ENCODE measurements around the gene ANTKMT.
"Not testable (repeated sequence)": the region's sequence is repeated elsewhere in the genome, so short reads cannot be mapped to it uniquely, and the experiment has no call there.

GRCh38 chr16:691242-691641, 29.7 kb upstream of the ANTKMT start:
- not testable (repeated sequence) for TF ChIP-seq POLR2AphosphoS5, CTCF (IDR thresholded peaks at IDR 0.05)
